GM18505 (cell line): ENCODE measurements around the gene LILRB4.
"Not testable (repeated sequence)": the region's sequence is repeated elsewhere in the genome, so short reads cannot be mapped to it uniquely, and the experiment has no call there.

Experiments
- ATAC-seq: cut with Tn5 transposase; IDR thresholded peaks from one replicate; pipeline ENCODE4 v1.9.1; 2021; ENCODE audit not compliant: unreplicated experiment
- POLR2A ChIP-seq: IDR thresholded peaks from 4 replicates; pipeline ENCODE4 v1.6.1; 2011; ENCODE audit warnings: borderline replicate concordance; ENCODE audit not compliant: insufficient read depth, insufficient read length; ENCODE audit errors: extremely low read depth

The LILRB4 gene

GRCh38 chr19:54633401-54633800 is 29.4 kb upstream of the LILRB4 start:
- TF ChIP-seq POLR2A: no peak
- ATAC-seq: no peak

GRCh38 chr19:54636081-54636480 is 26.7 kb upstream of the LILRB4 start:
- ATAC-seq: not testable (repeated sequence)

GRCh38 chr19:54638683-54639082 is 24.1 kb upstream of the LILRB4 start:
- TF ChIP-seq POLR2A: peak; percentile 41

GRCh38 chr19:54642953-54643352 is 19.8 kb upstream of the LILRB4 start:
- ATAC-seq: not testable (repeated sequence)

More at GRCh38 chr19:54638683-54639082, 24.1 kb upstream of the LILRB4 start:
- ATAC-seq: no peak

- ATAC-seq: not testable (repeated sequence)
These were observed 19.2 kb upstream of the LILRB4 start for GRCh38 chr19:54643583-54643982.

- no peak for TF ChIP-seq POLR2A
- ATAC-seq: no peak
These were observed 18.7 kb upstream of the LILRB4 start for GRCh38 chr19:54644056-54644455.

- TF ChIP-seq POLR2A: no peak
These were observed 16.4 kb upstream of the LILRB4 start for GRCh38 chr19:54646331-54646841.

GRCh38 chr19:54648129-54648528 is 14.7 kb upstream of the LILRB4 start:
- no peak for TF ChIP-seq POLR2A
- no peak for ATAC-seq

More at GRCh38 chr19:54646331-54646841, 16.4 kb upstream of the LILRB4 start:
- no peak for ATAC-seq

GRCh38 chr19:54650108-54650655 is 12.6 kb upstream of the LILRB4 start:
- ATAC-seq: no peak
- TF ChIP-seq POLR2A: no peak

- TF ChIP-seq POLR2A: no peak
- ATAC-seq: no peak
These were observed 9.5 kb upstream of the LILRB4 start for GRCh38 chr19:54653181-54653809.

GRCh38 chr19:54654447-54655321 is 8.1 kb upstream of the LILRB4 start:
- ATAC-seq: no peak
- TF ChIP-seq POLR2A: no peak

- no peak for TF ChIP-seq POLR2A
- no peak for ATAC-seq
These were observed 3.5 kb upstream of the LILRB4 start for GRCh38 chr19:54659300-54659699.

- ATAC-seq: no peak
- no peak for TF ChIP-seq POLR2A
These were observed 2.5 kb upstream of the LILRB4 start for GRCh38 chr19:54660306-54660705.

GRCh38 chr19:54660964-54661363 is 1.8 kb upstream of the LILRB4 start:
- ATAC-seq: no peak
- TF ChIP-seq POLR2A: no peak
